ENCODE measurements around the gene KCND3. TPM values are rescaled to one million over a fixed set of nuclear protein-coding genes. Genes with fewer than 3 reads are reported as not detected.

The KCND3 gene
- total RNA-seq, 2 experiments from 2014 or later, result not detected

- Mint-ChIP-seq H3K27ac (no peak overlapping the region), H3K27me3 (peaks cover 16% of the 10 kb centered on the region), H3K9me3 (no peaks in the 10 kb centered on the region), H3K36me3 (ENCODE audit: low read depth) (peaks cover 3% of the 10 kb centered on the region), H3K4me1 (peaks cover 27% of the 10 kb centered on the region), H3K4me3 (no peak overlapping the region)
- POLR2A ChIA-PET, result no interaction called here
- DNase-seq, result no peak
- CTCF ChIA-PET, result interaction anchor here (0.9 to 3.0 kb wide), 7 partner anchors 11 to 228 kb away, joined by 3 to 13 read pairs (median 5); no protein-coding TSS in a partner anchor
These were observed 253.5 kb downstream of the KCND3 start for GRCh38 chr1:111735858-111736544.

- no peak for DNase-seq
- Mint-ChIP-seq H3K27ac (no peak overlapping the region), H3K9me3 (no peaks in the 10 kb centered on the region), H3K4me1 (peaks cover 22% of the 10 kb centered on the region), H3K36me3 (ENCODE audit: low read depth) (peaks cover 3% of the 10 kb centered on the region), H3K27me3 (peaks cover 9% of the 10 kb centered on the region), H3K4me3 (no peak overlapping the region)
- POLR2A ChIA-PET, result no interaction called here
- CTCF ChIA-PET, result interaction anchor here (0.9 to 1.2 kb wide), 2 partner anchors 12 to 20 kb away, joined by 6 to 9 read pairs; no protein-coding TSS in a partner anchor
These were observed 254.1 kb downstream of the KCND3 start for GRCh38 chr1:111735321-111735720.

DNA sequence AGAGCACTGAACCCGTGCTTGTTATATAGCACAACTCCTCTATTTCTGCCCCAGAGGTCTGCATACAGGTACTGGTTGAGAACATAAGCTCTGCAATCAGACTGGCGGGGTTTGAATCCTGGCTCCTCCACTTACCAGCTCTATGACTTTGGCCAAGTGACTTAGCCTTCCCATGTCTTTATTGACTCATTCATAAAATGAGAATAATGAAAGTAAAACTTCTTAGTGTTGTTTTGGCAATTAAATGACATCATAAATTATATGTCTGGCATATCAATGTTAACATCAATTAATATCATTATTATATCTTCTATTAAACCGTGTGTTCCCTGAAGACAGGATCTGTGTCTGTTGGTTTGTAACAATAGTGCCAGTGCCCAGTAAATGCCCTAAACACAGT is 254.6 kb downstream of the KCND3 start:
- peaks cover 3% of the 10 kb centered on the region for H3K36me3 Mint-ChIP-seq (ENCODE audit: low read depth)
- DNase-seq, result no peak
- no peak overlapping the region for H3K4me3 Mint-ChIP-seq
- H3K4me1 Mint-ChIP-seq, result peaks cover 20% of the 10 kb centered on the region
- peaks cover 7% of the 10 kb centered on the region for H3K27me3 Mint-ChIP-seq
- CTCF ChIA-PET, result interaction anchor here (0.9 to 1.2 kb wide), 2 partner anchors 13 to 20 kb away, joined by 6 to 9 read pairs; no protein-coding TSS in a partner anchor
- H3K9me3 Mint-ChIP-seq, result no peaks in the 10 kb centered on the region
- POLR2A ChIA-PET, result no interaction called here
- H3K27ac Mint-ChIP-seq, result no peak overlapping the region

GRCh38 chr1:111734426-111734825 is 255.0 kb downstream of the KCND3 start:
- no peak for DNase-seq
- Mint-ChIP-seq H3K27ac (no peak overlapping the region), H3K4me3 (no peak overlapping the region), H3K36me3 (ENCODE audit: low read depth) (peaks cover 3% of the 10 kb centered on the region), H3K27me3 (peaks cover 6% of the 10 kb centered on the region), H3K4me1 (peaks cover 19% of the 10 kb centered on the region), H3K9me3 (no peaks in the 10 kb centered on the region)
- ChIA-PET POLR2A (no interaction called here), CTCF (interaction anchor here (0.6 to 1.2 kb wide), 2 partner anchors 19 to 176 kb away, joined by 3 to 9 read pairs; no protein-coding TSS in a partner anchor)

GRCh38 chr1:111733992-111734341 is 255.5 kb downstream of the KCND3 start:
- Mint-ChIP-seq H3K36me3 (ENCODE audit: low read depth) (peaks cover 3% of the 10 kb centered on the region), H3K4me1 (peaks cover 19% of the 10 kb centered on the region), H3K27me3 (peaks cover 6% of the 10 kb centered on the region), H3K9me3 (no peaks in the 10 kb centered on the region), H3K27ac (no peak overlapping the region), H3K4me3 (no peak overlapping the region)
- POLR2A ChIA-PET, result no interaction called here
- CTCF ChIA-PET, result interaction anchor here (0.6 to 1.2 kb wide), 2 partner anchors 19 to 176 kb away, joined by 3 to 9 read pairs; no protein-coding TSS in a partner anchor
- no peak for DNase-seq

DNA sequence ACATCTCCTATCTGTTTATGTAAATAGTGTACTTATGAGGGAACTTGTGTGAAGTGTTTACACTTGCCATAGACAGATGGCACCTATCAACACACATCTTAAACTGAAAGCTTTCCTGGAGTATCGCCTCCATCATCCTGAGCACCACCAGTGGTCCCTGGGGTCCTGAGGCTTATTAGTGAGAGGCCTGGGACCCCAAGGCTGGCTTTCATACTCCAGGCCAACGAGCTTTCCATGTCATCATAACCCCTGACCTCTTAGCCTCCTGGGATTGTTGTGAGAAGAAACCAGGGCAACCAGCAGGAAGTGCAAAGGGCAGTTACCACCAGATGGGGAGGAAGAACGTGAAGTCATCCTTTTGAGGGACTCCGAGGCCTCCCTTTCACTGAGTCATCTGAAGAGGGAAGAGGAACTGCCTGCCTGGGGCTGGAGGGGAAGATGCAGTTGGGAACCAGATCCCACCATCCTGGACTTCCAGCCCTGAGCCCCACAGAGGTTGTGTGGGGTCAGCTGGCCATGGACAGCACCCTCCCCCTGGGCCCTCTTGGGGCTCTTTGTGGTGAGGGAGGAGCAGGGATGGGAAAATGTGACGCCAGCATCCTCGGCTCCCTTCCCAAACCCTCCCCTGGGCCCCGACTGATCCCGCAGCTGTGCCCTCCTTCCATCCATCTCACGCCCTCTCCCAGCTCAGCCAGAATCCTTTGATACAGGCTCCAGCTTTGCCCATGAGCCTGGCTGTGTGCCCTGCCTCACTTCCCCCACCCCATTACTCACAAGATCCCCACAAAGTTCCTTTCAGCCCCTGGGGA is 256.1 kb downstream of the KCND3 start:
- H3K27ac Mint-ChIP-seq, result no peak overlapping the region
- H3K4me3 Mint-ChIP-seq, result no peak overlapping the region
- no peaks in the 10 kb centered on the region for H3K9me3 Mint-ChIP-seq
- DNase-seq, result no peak
- H3K4me1 Mint-ChIP-seq, result peaks cover 16% of the 10 kb centered on the region
- peaks cover 3% of the 10 kb centered on the region for H3K27me3 Mint-ChIP-seq
- CTCF ChIA-PET, result no interaction called here
- POLR2A ChIA-PET, result no interaction called here
- H3K36me3 Mint-ChIP-seq (ENCODE audit: low read depth), result peaks cover 2% of the 10 kb centered on the region

DNA sequence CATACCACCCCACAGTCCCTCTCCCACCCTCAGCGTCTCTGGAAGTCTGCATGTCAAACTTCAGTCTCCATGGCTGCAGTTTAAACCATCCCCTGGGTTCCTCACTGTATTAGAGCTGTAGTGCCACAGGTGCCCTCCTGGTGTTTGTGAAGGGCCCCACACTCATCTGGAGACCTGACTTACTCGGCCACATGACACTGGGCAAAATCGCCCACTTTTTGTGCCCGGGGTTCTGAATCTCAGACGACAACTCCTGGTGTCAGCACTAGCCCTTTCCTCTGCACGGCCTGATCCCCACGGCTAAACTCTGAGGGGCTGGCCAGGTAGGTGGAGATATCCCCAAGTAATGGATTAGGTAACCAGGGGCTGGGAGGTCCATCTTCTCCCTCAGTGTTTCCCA is 256.8 kb downstream of the KCND3 start:
- CTCF ChIA-PET, result no interaction called here
- POLR2A ChIA-PET, result no interaction called here
- H3K9me3 Mint-ChIP-seq, result no peaks in the 10 kb centered on the region
- no peak overlapping the region for H3K4me3 Mint-ChIP-seq
- H3K27me3 Mint-ChIP-seq, result peaks cover 3% of the 10 kb centered on the region
- H3K4me1 Mint-ChIP-seq, result peaks cover 11% of the 10 kb centered on the region
- peaks cover 2% of the 10 kb centered on the region for H3K36me3 Mint-ChIP-seq (ENCODE audit: low read depth)
- no peak overlapping the region for H3K27ac Mint-ChIP-seq
- no peak for DNase-seq

DNA sequence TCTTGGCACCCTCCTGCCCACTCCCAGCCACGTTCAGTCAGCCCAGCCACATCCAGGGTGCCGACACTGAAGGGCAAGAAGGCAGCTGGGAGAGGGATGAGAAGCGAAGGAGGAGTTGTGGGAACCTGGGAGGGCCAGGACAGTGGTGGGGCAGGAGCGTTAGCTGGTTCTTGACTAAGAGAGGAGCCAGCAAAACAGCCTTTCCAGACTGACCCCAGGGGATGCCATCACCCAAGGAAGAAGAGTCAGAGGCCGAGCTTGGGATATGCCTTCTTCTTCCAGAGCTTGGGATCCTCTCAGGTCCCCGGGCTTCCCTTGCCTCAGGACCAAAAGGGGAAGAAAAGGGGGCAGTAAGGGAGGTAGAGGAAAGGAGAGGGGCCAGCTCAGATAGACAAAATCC is 257.5 kb downstream of the KCND3 start:
- no peak overlapping the region for H3K4me3 Mint-ChIP-seq
- DNase-seq, result no peak
- H3K4me1 Mint-ChIP-seq, result peaks cover 5% of the 10 kb centered on the region
- CTCF ChIA-PET, result interaction anchor here (1.0 to 1.1 kb wide), 2 partner anchors 17 to 23 kb away, joined by 6 read pairs; no protein-coding TSS in a partner anchor
- H3K27me3 Mint-ChIP-seq, result peaks cover 3% of the 10 kb centered on the region
- no peak overlapping the region for H3K27ac Mint-ChIP-seq
- POLR2A ChIA-PET, result no interaction called here
- H3K9me3 Mint-ChIP-seq, result no peaks in the 10 kb centered on the region
- H3K36me3 Mint-ChIP-seq (ENCODE audit: low read depth), result no peaks in the 10 kb centered on the region

- Mint-ChIP-seq H3K27me3 (peaks cover 3% of the 10 kb centered on the region), H3K27ac (no peak overlapping the region), H3K36me3 (ENCODE audit: low read depth) (no peaks in the 10 kb centered on the region), H3K9me3 (no peaks in the 10 kb centered on the region), H3K4me3 (no peak overlapping the region), H3K4me1 (peaks cover 5% of the 10 kb centered on the region)
- POLR2A ChIA-PET, result no interaction called here
- no peak for DNase-seq
- CTCF ChIA-PET, result interaction anchor here (0.6 kb wide), 1 partner anchor 98 kb away, joined by 3 read pairs; no protein-coding TSS in a partner anchor
These were observed 258.8 kb downstream of the KCND3 start for GRCh38 chr1:111730706-111731105.

- Mint-ChIP-seq H3K4me3 (no peak overlapping the region), H3K9me3 (no peaks in the 10 kb centered on the region), H3K27ac (no peak overlapping the region), H3K4me1 (peaks cover 5% of the 10 kb centered on the region), H3K27me3 (peaks cover 3% of the 10 kb centered on the region), H3K36me3 (ENCODE audit: low read depth) (no peaks in the 10 kb centered on the region)
- DNase-seq, result no peak
- ChIA-PET CTCF (no interaction called here), POLR2A (no interaction called here)
These were observed 259.4 kb downstream of the KCND3 start for GRCh38 chr1:111729946-111730681.

DNA sequence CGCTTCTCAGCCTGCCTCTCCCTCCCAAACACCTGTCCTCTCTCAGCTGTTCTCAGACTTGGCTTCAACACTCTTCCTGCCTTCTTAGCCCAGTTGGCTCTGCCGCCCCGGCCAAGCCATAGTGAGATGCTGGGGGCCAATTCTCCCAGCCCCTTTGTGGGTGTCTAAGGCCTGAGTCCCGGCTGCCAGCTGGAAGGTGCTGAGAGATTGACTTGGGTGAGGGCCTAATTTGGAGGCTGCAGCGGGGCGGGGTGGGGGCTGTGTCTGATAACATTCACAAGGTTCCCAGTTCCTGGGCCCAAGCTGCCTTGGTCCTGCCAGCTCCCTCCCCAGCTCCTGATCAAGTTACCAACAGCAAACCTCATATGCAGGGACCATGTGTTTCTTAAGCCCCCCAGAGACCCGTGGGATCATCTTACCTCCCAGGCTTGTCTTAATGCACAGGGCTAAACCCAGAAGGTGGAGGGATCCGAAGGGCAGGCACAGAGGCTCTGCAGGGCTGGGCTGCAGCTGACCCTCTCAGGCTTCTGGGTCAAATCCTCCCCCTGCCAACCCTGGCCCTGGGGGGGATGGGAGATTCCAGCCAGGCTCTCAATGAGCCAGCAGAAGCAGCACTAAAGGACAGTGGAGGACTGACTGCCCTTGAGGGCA is 260.1 kb downstream of the KCND3 start:
- Mint-ChIP-seq H3K36me3 (ENCODE audit: low read depth) (no peaks in the 10 kb centered on the region), H3K9me3 (no peaks in the 10 kb centered on the region), H3K4me1 (peaks cover 5% of the 10 kb centered on the region), H3K4me3 (no peak overlapping the region), H3K27ac (no peak overlapping the region), H3K27me3 (peaks cover 3% of the 10 kb centered on the region)
- DNase-seq, result no peak
- ChIA-PET POLR2A (no interaction called here), CTCF (interaction anchor here (1.2 kb wide), 1 partner anchor 13 kb away, joined by 3 read pairs; no protein-coding TSS in a partner anchor)

- no peaks in the 10 kb centered on the region for H3K36me3 Mint-ChIP-seq (ENCODE audit: low read depth)
- DNase-seq, result no peak
- no peak overlapping the region for H3K4me3 Mint-ChIP-seq
- H3K9me3 Mint-ChIP-seq, result no peaks in the 10 kb centered on the region
- H3K4me1 Mint-ChIP-seq, result peaks cover 6% of the 10 kb centered on the region
- ChIA-PET CTCF (interaction anchor here (1.1 to 1.2 kb wide), 2 partner anchors 13 to 219 kb away, joined by 3 read pairs; no protein-coding TSS in a partner anchor), POLR2A (no interaction called here)
- H3K27ac Mint-ChIP-seq, result no peak overlapping the region
- H3K27me3 Mint-ChIP-seq, result no peaks in the 10 kb centered on the region
These were observed 262.4 kb downstream of the KCND3 start for GRCh38 chr1:111727056-111727455.
